BJ (cell line): ENCODE measurements around the gene CFAP100. TPM values are rescaled to one million over a fixed set of nuclear protein-coding genes. Genes with fewer than 3 reads are reported as not detected.

Experiments used
- CTCF ChIA-PET: fragments of 350-600 bp; formaldehyde crosslinking; extraction: SDS; loops from one replicate; lab custom pipeline; 2021; ENCODE audit warnings: antibody characterized with exemption, inconsistent platforms; lab: Yijun Ruan, JAX
- POLR2A ChIA-PET: fragments of 300-600 bp; sonication (Branson Sonifier 250); formaldehyde crosslinking; extraction: SDS; loops from one replicate; lab custom pipeline; 2021; ENCODE audit warnings: antibody characterized with exemption; lab: Charles Lee
- DNase-seq: peaks from one replicate; pipeline ENCODE4 v3.0.0-alpha.2; 2011; ENCODE audit warnings: low read depth
- H3K27me3 ChIP-seq: 2 replicates; pipeline ENCODE4 v1.6.0; 2011; ENCODE audit warnings: low read length; ENCODE audit not compliant: control insufficient read depth, insufficient read depth
- H3K36me3 ChIP-seq: 2 replicates; pipeline ENCODE4 v1.5.1; 2011; ENCODE audit warnings: low read length; ENCODE audit not compliant: control insufficient read depth, insufficient read depth
- H3K4me3 ChIP-seq: 2 replicates; pipeline ENCODE4 v1.5.1; 2011; ENCODE audit warnings: low read depth, mild to moderate bottlenecking, control low read depth, low read length
- CTCF ChIP-seq: IDR thresholded peaks from 2 replicates; pipeline ENCODE4 v1.5.1; 2011; ENCODE audit warnings: low read depth, mild to moderate bottlenecking, control low read depth, inconsistent platforms, low read length, moderate library complexity; ENCODE audit not compliant: insufficient read depth
- polyA plus RNA-seq: library from polyadenylated mRNA; depleted of rRNA; stranded (reverse); fragments of >200 nt; gene quantifications from 2 replicates; pipeline ENCODE4 v1.2.3, GENCODE V29; 2011

CFAP100 gene
- polyA plus RNA-seq, 1 experiment: not detected

DNA sequence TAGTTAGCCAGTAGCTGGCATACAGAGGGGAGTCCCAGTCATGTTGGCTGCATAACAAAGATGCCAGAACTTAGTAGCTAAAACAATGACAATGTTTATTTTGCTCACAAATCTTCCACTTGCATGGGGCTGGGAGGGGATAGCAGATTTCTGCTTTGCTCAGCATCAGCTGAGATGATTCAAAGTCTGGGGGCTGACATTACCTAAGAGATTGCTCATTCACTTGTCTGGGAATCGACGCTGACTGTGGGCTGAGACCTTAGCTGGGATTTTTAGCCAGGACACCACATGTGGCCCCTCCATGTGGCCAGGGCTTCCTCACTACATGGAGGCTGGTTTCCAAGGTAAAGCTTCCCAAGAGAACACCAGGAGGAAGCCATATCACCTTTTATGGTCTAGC is 12.7 kb upstream of the CFAP100 start:
- Histone ChIP-seq H3K27me3 (peaks cover 6% of the 10 kb centered on the region), H3K36me3 (no peaks in the 10 kb centered on the region), H3K4me3 (no peak overlapping the region)
- no peak for DNase-seq
- POLR2A ChIA-PET: no interaction called here
- no peak for TF ChIP-seq CTCF
- CTCF ChIA-PET: interaction anchor here (1.2 to 2.3 kb wide), 4 partner anchors 14 to 248 kb away, joined by 3 to 5 read pairs (median 4); no protein-coding TSS in a partner anchor

DNA sequence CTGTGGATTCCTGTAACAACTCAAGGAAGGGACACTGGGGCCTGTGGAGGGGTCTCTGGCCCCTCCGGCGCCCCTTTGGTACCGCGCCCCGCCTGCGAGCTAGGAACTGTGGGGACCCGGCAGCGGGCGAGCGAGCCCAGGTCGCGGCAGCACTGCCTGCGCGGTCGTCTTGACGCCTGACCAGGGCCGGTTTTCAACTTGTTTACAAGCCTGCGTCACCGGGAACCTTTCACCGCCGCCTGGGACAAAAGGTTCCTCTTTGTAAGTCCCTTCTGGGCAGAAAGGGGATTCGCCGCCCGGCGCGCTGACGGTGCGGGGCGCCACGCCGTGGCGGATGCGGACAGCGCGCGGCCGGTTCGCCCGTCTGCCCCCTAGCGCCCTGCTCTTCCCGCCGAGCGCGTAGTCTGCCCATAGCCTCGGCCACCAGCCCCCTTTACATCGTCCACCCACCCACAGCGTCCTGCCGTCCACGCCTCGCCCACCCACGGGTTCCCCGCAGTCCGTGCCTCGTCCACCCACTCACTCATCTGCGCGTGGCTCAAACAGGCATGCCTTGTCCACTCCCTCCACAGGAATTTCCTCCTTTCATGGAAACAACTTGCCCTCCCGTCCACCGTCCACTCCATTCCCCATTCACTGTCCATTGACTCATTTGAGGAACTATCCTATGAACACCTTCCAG is 5.5 kb upstream of the CFAP100 start:
- no peaks in the 10 kb centered on the region for H3K36me3 ChIP-seq
- TF ChIP-seq CTCF: peak; percentile 76
- ChIA-PET CTCF (interaction anchor here (0.6 to 6.1 kb wide), 24 partner anchors 10 to 282 kb away, joined by 3 to 53 read pairs (median 4); no protein-coding TSS in a partner anchor), POLR2A (interaction anchor here (0.7 kb wide), 1 partner anchor 15 kb away, joined by 5 read pairs; no protein-coding TSS in a partner anchor)
- peak; percentile 19 for DNase-seq
- H3K27me3 ChIP-seq: peaks cover 12% of the 10 kb centered on the region
- H3K4me3 ChIP-seq: peak overlapping the region; percentile 41

GRCh38 chr3:126389794-126390146 is 4.9 kb upstream of the CFAP100 start:
- Histone ChIP-seq H3K4me3 (no peak overlapping the region), H3K27me3 (peaks cover 15% of the 10 kb centered on the region), H3K36me3 (no peaks in the 10 kb centered on the region)
- TF ChIP-seq CTCF: no peak
- DNase-seq: no peak
- CTCF ChIA-PET: interaction anchor here (1.0 to 6.1 kb wide), 13 partner anchors 10 to 290 kb away, joined by 3 to 53 read pairs (median 4); no protein-coding TSS in a partner anchor
- POLR2A ChIA-PET: no interaction called here

DNA sequence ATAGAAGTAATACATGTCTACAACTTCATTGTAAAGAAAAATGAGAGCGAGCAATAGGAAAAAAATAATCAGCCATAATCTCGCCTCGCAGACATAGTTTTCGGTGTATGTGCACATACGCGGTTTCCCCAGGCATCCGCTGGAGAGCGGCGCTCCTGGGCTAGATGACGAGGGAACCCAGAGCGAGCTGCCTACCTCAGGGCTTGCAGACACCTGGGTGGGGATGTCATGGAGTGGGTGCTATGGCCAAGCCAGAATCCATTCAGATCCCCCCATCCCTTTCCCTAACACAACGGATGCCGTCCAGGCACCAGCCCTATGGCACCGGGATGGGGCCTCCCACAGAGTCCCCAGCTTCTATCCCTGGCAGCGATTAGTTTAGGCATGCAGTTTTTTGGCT is 4.5 kb upstream of the CFAP100 start:
- Histone ChIP-seq H3K4me3 (no peak overlapping the region), H3K36me3 (no peaks in the 10 kb centered on the region), H3K27me3 (peaks cover 15% of the 10 kb centered on the region)
- POLR2A ChIA-PET: no interaction called here
- TF ChIP-seq CTCF: no peak
- CTCF ChIA-PET: interaction anchor here (1.0 to 6.1 kb wide), 10 partner anchors 9 to 290 kb away, joined by 3 to 53 read pairs (median 6); no protein-coding TSS in a partner anchor
- DNase-seq: no peak

- H3K4me3 ChIP-seq: no peak overlapping the region
- no peak for TF ChIP-seq CTCF
- CTCF ChIA-PET: interaction anchor here (1.0 to 6.1 kb wide), 8 partner anchors 9 to 291 kb away, joined by 3 to 53 read pairs (median 7); no protein-coding TSS in a partner anchor
- no peaks in the 10 kb centered on the region for H3K36me3 ChIP-seq
- DNase-seq: no peak
- peaks cover 17% of the 10 kb centered on the region for H3K27me3 ChIP-seq
- POLR2A ChIA-PET: no interaction called here
Measured at GRCh38 chr3:126390751-126391150, 4.0 kb upstream of the CFAP100 start.
